GM21367 (cell line): ENCODE data around the gene CTBP2.
"Not testable (repeated sequence)": the region's sequence is repeated elsewhere in the genome, so short reads cannot be mapped to it uniquely, and the experiment has no call there.

ENCODE experiments used
- ATAC-seq: cut with Tn5 transposase; IDR thresholded peaks from one replicate; pipeline ENCODE4 v1.9.1; 2021; ENCODE audit not compliant: unreplicated experiment

CTBP2 gene

GRCh38 chr10:125089469-125089868 is 70.9 kb downstream of the CTBP2 start:
- ATAC-seq = no peak

- no peak for ATAC-seq
Measured at GRCh38 chr10:125087897-125088215, 72.5 kb downstream of the CTBP2 start.

GRCh38 chr10:125087191-125087896 is 73.0 kb downstream of the CTBP2 start:
- no peak for ATAC-seq

GRCh38 chr10:125086691-125087090 is 73.7 kb downstream of the CTBP2 start:
- ATAC-seq = no peak

- ATAC-seq = no peak
Measured at GRCh38 chr10:125085258-125086054, 74.9 kb downstream of the CTBP2 start.

- no peak for ATAC-seq
Measured at GRCh38 chr10:125084614-125085257, 75.6 kb downstream of the CTBP2 start.

GRCh38 chr10:125084191-125084613 is 76.2 kb downstream of the CTBP2 start:
- ATAC-seq = no peak

- ATAC-seq = no peak
Measured at GRCh38 chr10:125083576-125083920, 76.8 kb downstream of the CTBP2 start.

- no peak for ATAC-seq
Measured at GRCh38 chr10:125082881-125083575, 77.3 kb downstream of the CTBP2 start.

- ATAC-seq = not testable (repeated sequence)
Measured at GRCh38 chr10:125082471-125082870, 77.9 kb downstream of the CTBP2 start.

GRCh38 chr10:125081931-125082330 is 78.4 kb downstream of the CTBP2 start:
- no peak for ATAC-seq

GRCh38 chr10:125080984-125081383 is 79.4 kb downstream of the CTBP2 start:
- no peak for ATAC-seq

GRCh38 chr10:125080296-125080695 is 80.1 kb downstream of the CTBP2 start:
- no peak for ATAC-seq

GRCh38 chr10:125079091-125079600 is 81.2 kb downstream of the CTBP2 start:
- ATAC-seq = no peak

- no peak for ATAC-seq
Measured at GRCh38 chr10:125076891-125077541, 83.3 kb downstream of the CTBP2 start.

GRCh38 chr10:125076121-125076825 is 84.1 kb downstream of the CTBP2 start:
- no peak for ATAC-seq

- no peak for ATAC-seq
Measured at GRCh38 chr10:125073996-125074395, 86.4 kb downstream of the CTBP2 start.

GRCh38 chr10:125072794-125073193 is 87.6 kb downstream of the CTBP2 start:
- no peak for ATAC-seq

GRCh38 chr10:125071008-125071407 is 89.4 kb downstream of the CTBP2 start:
- ATAC-seq = no peak

GRCh38 chr10:125068406-125068805 is 92.0 kb downstream of the CTBP2 start:
- no peak for ATAC-seq
